SK-N-SH (cell line): ENCODE data around the gene CDC42. TPM values are rescaled to one million over a fixed set of nuclear protein-coding genes. Genes with fewer than 3 reads are reported as not detected.

Experiments used
- CTCF ChIA-PET: fragments of 300-600, 350-600 bp; formaldehyde crosslinking; extraction: SDS; loops from one replicate; lab custom pipeline; 2021; lab: Yijun Ruan, JAX
- POLR2A ChIA-PET: fragments of 350-600 bp; sonication (Branson Sonifier 250); formaldehyde crosslinking; extraction: SDS; loops from one replicate; lab custom pipeline; 2020; ENCODE audit warnings: antibody characterized with exemption, inconsistent platforms; lab: Yijun Ruan, JAX
- DNase-seq: peaks from one replicate; pipeline ENCODE4 v3.0.0; 2012
- H2AFZ ChIP-seq: fragments of 200-600 bp; sonication (generic); 2 replicates; pipeline ENCODE4 v1.8.1; 2016; ENCODE audit warnings: antibody characterized with exemption, mild to moderate bottlenecking, low read depth
- H3F3A ChIP-seq: fragments of 200-600 bp; sonication (generic); replicated peaks from 2 replicates; pipeline ENCODE3; 2016; ENCODE audit warnings: antibody characterized with exemption, mild to moderate bottlenecking; ENCODE audit not compliant: insufficient read depth
- H3K27ac ChIP-seq, 2 experiments: fragments of 200-500 bp in 1 of 2; fragments of 200-600 bp in 1 of 2; sonication (Bioruptor generic) in 1 of 2; sonication (generic), shearing (Covaris generic) in 1 of 2; 2 replicates each; pipeline versions ENCODE4 v1.5.1 to v1.6.1; 2014 to 2016; ENCODE audit warnings: low read depth in 2 of 2, inconsistent platforms in 1 of 2, low read length in 1 of 2, mild to moderate bottlenecking in 1 of 2, mixed read lengths in 1 of 2
- H3K27me3 ChIP-seq: fragments of 200-600 bp; sonication (generic), shearing (Covaris generic); 2 replicates; pipeline ENCODE4 v1.6.1; 2016; ENCODE audit warnings: mixed run types; ENCODE audit not compliant: insufficient read depth
- H3K36me3 ChIP-seq, 2 experiments: fragments of 200-500 bp in 1 of 2; fragments of 200-600 bp in 1 of 2; sonication (Bioruptor generic) in 1 of 2; sonication (generic) in 1 of 2; replicated peaks in 1 of 2; 2 replicates each; pipeline versions ENCODE3 to v1.5.1; 2014 to 2016; ENCODE audit warnings: low read length in 1 of 2, mild to moderate bottlenecking in 1 of 2; ENCODE audit not compliant: insufficient read depth in 2 of 2, control insufficient read depth in 1 of 2
- H3K4me1 ChIP-seq, 2 experiments: fragments of 200-500 bp in 1 of 2; fragments of 200-600 bp in 1 of 2; sonication (Bioruptor generic) in 1 of 2; sonication (generic), shearing (Covaris generic) in 1 of 2; 2 replicates each; pipeline versions ENCODE4 v1.5.1 to v1.6.1; 2014 to 2016; ENCODE audit warnings: low read depth in 1 of 2, low read length in 1 of 2, mixed run types in 1 of 2; ENCODE audit not compliant: insufficient read depth in 2 of 2, control insufficient read depth in 1 of 2
- H3K4me2 ChIP-seq: fragments of 200-600 bp; sonication (generic), shearing (Covaris generic); 2 replicates; pipeline ENCODE4 v1.6.1; 2017; ENCODE audit warnings: mixed run types
- H3K4me3 ChIP-seq, 2 experiments: fragments of 200-500 bp in 1 of 2; fragments of 200-600 bp in 1 of 2; sonication (Bioruptor generic) in 1 of 2; sonication (generic), shearing (Covaris generic) in 1 of 2; 2 replicates each; pipeline versions ENCODE4 v1.5.1 to v1.8.1; 2014 to 2016; ENCODE audit warnings: low read depth in 2 of 2, inconsistent platforms in 1 of 2, low read length in 1 of 2, mild to moderate bottlenecking in 1 of 2, mixed read lengths in 1 of 2, moderate library complexity in 1 of 2
- H3K79me2 ChIP-seq: fragments of 200-600 bp; sonication (generic); 2 replicates; pipeline ENCODE4 v1.8.1; 2017; ENCODE audit warnings: mild to moderate bottlenecking; ENCODE audit not compliant: insufficient read depth
- H3K9ac ChIP-seq: fragments of 200-600 bp; sonication (generic); 2 replicates; pipeline ENCODE4 v1.6.1; 2017; ENCODE audit warnings: mixed run types
- H3K9me2 ChIP-seq: fragments of 200-600 bp; sonication (generic); 2 replicates; pipeline ENCODE4 v1.6.1; 2017; ENCODE audit warnings: mixed run types
- H3K9me3 ChIP-seq: fragments of 200-600 bp; sonication (generic); 2 replicates; pipeline ENCODE4 v1.6.1; 2017; ENCODE audit warnings: mixed run types, mild to moderate bottlenecking, moderate library complexity
- H4K20me1 ChIP-seq: fragments of 200-600 bp; sonication (generic); 2 replicates; pipeline ENCODE4 v1.6.1; 2017; ENCODE audit warnings: mild to moderate bottlenecking, mixed run types; ENCODE audit not compliant: insufficient read depth
- EP300 ChIP-seq, 2 experiments: IDR thresholded peaks; 2 replicates each; pipeline versions ENCODE4 v1.4.0 to v1.6.1; 2012; ENCODE audit warnings: borderline replicate concordance in 1 of 2, low read depth in 1 of 2, low read length in 1 of 2
- FOXM1 ChIP-seq: IDR thresholded peaks from 2 replicates; pipeline ENCODE4 v1.4.0; 2012; ENCODE audit warnings: low read depth, mild to moderate bottlenecking
- MXI1 ChIP-seq: IDR thresholded peaks from 2 replicates; pipeline ENCODE4 v1.6.1; 2012; ENCODE audit warnings: mild to moderate bottlenecking, low read depth, low read length, improper control_type of control experiment
- NFIC ChIP-seq: IDR thresholded peaks from 2 replicates; pipeline ENCODE4 v1.4.0; 2012; ENCODE audit warnings: borderline replicate concordance
- NRF1 ChIP-seq: IDR thresholded peaks from 2 replicates; pipeline ENCODE4 v1.6.1; 2012; ENCODE audit warnings: low read depth, mild to moderate bottlenecking, low read length
- RCOR1 ChIP-seq: fragments of 150-350 bp; IDR thresholded peaks from 2 replicates; pipeline ENCODE4 v1.6.1; 2017; ENCODE audit warnings: antibody characterized with exemption, low read length
- WGBS: methylation state at CpG from one replicate; pipeline ENCODE4 v1.1.6; 2017; ENCODE audit warnings: low lambda C conversion rate; 5-methylcytosine and 5-hydroxymethylcytosine counted together
- polyA plus RNA-seq, 3 experiments: library from polyadenylated mRNA; depleted of rRNA; stranded (reverse); fragments of >200 nt; gene quantifications; 2 replicates each; pipeline ENCODE4 v1.2.3, GENCODE V29; 2012
- TF ChIP-seq, protein P1 (sequence below): fragments of 150-350 bp; IDR thresholded peaks from 2 replicates; pipeline ENCODE4 v1.6.1; 2017; ENCODE audit warnings: antibody characterized with exemption, low read length, low read depth, borderline replicate concordance
- TF ChIP-seq, protein P2 (sequence below): IDR thresholded peaks from 2 replicates; pipeline ENCODE4 v1.4.0; 2012; ENCODE audit warnings: low read depth, borderline replicate concordance
- TF ChIP-seq, protein P3 (sequence below): fragments of 150-350 bp; IDR thresholded peaks from 2 replicates; pipeline ENCODE4 v1.6.1; 2016; ENCODE audit warnings: mild to moderate bottlenecking, low read depth, low read length
- TF ChIP-seq, protein P4 (sequence below): fragments of 200-600 bp; sonication (generic); IDR thresholded peaks from 2 replicates; pipeline ENCODE4 v1.6.1; 2017; ENCODE audit warnings: antibody characterized with exemption, mild to moderate bottlenecking, moderate library complexity
- TF ChIP-seq, protein P5 (sequence below): IDR thresholded peaks from 2 replicates; pipeline ENCODE4 v1.4.0; 2012; ENCODE audit warnings: low read depth
- TF ChIP-seq, protein P6 (sequence below): IDR thresholded peaks from 2 replicates; pipeline ENCODE4 v1.6.1; 2012; ENCODE audit warnings: mild to moderate bottlenecking, low read depth, low read length, moderate library complexity

Gene CDC42
- polyA plus RNA-seq, 1 of the 3 experiments (the other 2 are of a cell fraction) = 113 TPM

DNA sequence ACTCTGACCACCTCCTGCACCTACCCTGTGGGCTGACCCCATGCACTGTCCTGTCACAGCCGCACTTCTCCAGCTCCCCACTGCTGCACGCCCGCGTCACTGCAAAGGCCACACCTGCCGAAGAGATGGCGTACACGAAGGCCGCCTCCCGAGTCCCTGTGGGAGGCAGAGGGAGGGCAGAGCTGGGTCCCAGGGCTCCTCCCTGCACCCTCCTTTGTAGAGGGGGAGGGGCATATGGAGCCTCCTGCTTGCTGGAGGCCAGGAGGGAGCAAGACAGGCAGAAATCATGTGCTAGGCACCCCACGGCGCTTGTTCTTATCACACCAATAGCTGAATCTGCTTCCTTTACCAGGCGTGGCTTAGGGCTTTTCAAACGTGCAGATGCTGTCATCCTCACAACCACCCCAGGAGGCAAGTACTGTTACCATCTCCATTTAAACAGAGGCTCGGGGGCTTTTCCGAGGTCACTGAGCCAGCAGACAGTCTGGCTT is 69.0 kb downstream of the CDC42 start:
- Histone ChIP-seq H3K4me2 (no peak overlapping the region), H3K27me3 (no peaks in the 10 kb centered on the region), H3K27ac (peak overlapping the region in 1 of 2 experiments; percentile 74; a peak in 2 of 4 replicates), H2AFZ (no peak overlapping the region), H3K9me3 (no peaks in the 10 kb centered on the region), H3F3A (no peaks in the 10 kb centered on the region), H3K4me3 (no peak overlapping the region), H3K79me2 (peaks cover 5% of the 10 kb centered on the region; the same call in 1 of the 2 replicates), H3K4me1 (peaks cover 0 to 40% of the 10 kb centered on the region in 2 experiments; a peak in 1 of 4 replicates), H4K20me1 (peaks cover 66% of the 10 kb centered on the region), H3K9ac (no peak overlapping the region), H3K9me2 (no peaks in the 10 kb centered on the region), H3K36me3 (peaks cover 3 to 10% of the 10 kb centered on the region in 2 experiments)
- ChIA-PET CTCF (interaction anchor here (0.6 to 4.0 kb wide), 8 partner anchors 9 to 520 kb away, joined by 3 to 34 read pairs (median 4); no protein-coding TSS in a partner anchor), POLR2A (interaction anchor here (1.0 kb wide), 1 partner anchor 292 kb away, joined by 3 read pairs; no protein-coding TSS in a partner anchor)
- 90% methylated on average over 9 of the region's 15 CpGs for WGBS
- peak; percentile 81 for DNase-seq
- TF ChIP-seq MXI1 (peak; percentile 41; the same call in 1 of the 2 replicates), EP300 (IDR thresholded peaks at IDR 0.05; ENCODE audit: borderline replicate concordance in 1 of 2, low read depth in 1 of 2, low read length in 1 of 2) (0 out of 4 replicates have a peak, but pooled peaks of 1 of the 2 experiments have one; percentile 17), NRF1 (no peak), FOXM1 (no peak), RCOR1 (no peak)
- TF ChIP-seq, protein P1, sequence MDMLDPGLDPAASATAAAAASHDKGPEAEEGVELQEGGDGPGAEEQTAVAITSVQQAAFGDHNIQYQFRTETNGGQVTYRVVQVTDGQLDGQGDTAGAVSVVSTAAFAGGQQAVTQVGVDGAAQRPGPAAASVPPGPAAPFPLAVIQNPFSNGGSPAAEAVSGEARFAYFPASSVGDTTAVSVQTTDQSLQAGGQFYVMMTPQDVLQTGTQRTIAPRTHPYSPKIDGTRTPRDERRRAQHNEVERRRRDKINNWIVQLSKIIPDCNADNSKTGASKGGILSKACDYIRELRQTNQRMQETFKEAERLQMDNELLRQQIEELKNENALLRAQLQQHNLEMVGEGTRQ = no peak
- TF ChIP-seq, protein P2, sequence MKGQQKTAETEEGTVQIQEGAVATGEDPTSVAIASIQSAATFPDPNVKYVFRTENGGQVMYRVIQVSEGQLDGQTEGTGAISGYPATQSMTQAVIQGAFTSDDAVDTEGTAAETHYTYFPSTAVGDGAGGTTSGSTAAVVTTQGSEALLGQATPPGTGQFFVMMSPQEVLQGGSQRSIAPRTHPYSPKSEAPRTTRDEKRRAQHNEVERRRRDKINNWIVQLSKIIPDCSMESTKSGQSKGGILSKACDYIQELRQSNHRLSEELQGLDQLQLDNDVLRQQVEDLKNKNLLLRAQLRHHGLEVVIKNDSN = no peak

DNA sequence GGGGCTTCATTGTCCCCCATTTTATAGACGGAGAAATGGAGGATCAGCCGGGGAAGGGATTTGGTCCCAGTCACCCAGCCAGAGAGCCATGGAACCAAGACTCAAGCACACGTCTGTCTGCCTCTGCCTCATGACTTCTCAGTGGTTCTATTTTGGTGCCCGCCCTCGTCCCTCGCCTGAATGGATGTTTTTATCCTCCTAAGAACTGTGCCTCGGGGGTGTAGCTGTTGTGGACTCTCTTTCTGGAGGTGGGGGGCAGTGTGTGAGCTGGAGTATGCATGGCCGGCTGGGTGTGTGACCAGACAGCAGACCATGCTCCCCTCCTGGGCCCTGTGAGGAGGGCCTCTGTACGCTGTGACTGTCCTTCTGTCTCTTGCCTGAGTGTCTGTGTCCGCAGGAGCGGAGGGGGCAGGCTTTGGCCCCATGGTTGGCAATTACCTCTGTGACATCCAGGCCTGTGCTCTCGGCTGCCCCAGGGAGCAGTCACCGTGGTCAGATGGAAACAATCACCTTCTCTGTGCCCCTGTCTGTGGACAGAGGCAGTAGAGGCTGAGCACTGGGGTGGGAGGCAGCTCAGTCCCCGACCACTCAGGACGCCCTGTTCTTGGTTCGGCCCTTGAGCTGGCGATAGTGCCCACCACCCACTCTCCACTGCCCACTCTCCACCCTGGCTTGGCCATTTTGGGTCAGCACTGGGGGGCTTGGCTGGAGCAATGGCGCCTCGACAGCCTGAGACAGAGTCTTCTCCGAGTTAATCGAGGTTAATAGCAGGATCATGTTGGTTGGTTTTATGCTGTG is 70.0 kb downstream of the CDC42 start:
- WGBS = 96% methylated on average over 11 of the region's 21 CpGs

More for the DNA sequence above, 70.0 kb downstream of the CDC42 start:
- Histone ChIP-seq H3K9ac (no peak overlapping the region), H3K36me3 (peaks cover 3 to 10% of the 10 kb centered on the region in 2 experiments), H3K9me2 (no peaks in the 10 kb centered on the region), H4K20me1 (peaks cover 56% of the 10 kb centered on the region), H3K27ac (peak overlapping the region in 1 of 2 experiments; percentile 74; a peak in 2 of 4 replicates), H3K9me3 (no peaks in the 10 kb centered on the region), H3K4me3 (no peak overlapping the region), H3K27me3 (no peaks in the 10 kb centered on the region), H3K79me2 (no peaks in the 10 kb centered on the region), H3K4me1 (peaks cover 0 to 34% of the 10 kb centered on the region in 2 experiments; a peak in 1 of 4 replicates), H3K4me2 (no peak overlapping the region), H3F3A (no peaks in the 10 kb centered on the region), H2AFZ (no peak overlapping the region)
- POLR2A ChIA-PET = no interaction called here
- TF ChIP-seq, protein P3, sequence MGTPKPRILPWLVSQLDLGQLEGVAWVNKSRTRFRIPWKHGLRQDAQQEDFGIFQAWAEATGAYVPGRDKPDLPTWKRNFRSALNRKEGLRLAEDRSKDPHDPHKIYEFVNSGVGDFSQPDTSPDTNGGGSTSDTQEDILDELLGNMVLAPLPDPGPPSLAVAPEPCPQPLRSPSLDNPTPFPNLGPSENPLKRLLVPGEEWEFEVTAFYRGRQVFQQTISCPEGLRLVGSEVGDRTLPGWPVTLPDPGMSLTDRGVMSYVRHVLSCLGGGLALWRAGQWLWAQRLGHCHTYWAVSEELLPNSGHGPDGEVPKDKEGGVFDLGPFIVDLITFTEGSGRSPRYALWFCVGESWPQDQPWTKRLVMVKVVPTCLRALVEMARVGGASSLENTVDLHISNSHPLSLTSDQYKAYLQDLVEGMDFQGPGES = no peak
- TF ChIP-seq, protein P4, sequence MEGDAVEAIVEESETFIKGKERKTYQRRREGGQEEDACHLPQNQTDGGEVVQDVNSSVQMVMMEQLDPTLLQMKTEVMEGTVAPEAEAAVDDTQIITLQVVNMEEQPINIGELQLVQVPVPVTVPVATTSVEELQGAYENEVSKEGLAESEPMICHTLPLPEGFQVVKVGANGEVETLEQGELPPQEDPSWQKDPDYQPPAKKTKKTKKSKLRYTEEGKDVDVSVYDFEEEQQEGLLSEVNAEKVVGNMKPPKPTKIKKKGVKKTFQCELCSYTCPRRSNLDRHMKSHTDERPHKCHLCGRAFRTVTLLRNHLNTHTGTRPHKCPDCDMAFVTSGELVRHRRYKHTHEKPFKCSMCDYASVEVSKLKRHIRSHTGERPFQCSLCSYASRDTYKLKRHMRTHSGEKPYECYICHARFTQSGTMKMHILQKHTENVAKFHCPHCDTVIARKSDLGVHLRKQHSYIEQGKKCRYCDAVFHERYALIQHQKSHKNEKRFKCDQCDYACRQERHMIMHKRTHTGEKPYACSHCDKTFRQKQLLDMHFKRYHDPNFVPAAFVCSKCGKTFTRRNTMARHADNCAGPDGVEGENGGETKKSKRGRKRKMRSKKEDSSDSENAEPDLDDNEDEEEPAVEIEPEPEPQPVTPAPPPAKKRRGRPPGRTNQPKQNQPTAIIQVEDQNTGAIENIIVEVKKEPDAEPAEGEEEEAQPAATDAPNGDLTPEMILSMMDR = no peak
- TF ChIP-seq NFIC (no peak), NRF1 (no peak)
- TF ChIP-seq, protein P5, sequence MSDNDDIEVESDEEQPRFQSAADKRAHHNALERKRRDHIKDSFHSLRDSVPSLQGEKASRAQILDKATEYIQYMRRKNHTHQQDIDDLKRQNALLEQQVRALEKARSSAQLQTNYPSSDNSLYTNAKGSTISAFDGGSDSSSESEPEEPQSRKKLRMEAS = no peak
- TF ChIP-seq, protein P6, sequence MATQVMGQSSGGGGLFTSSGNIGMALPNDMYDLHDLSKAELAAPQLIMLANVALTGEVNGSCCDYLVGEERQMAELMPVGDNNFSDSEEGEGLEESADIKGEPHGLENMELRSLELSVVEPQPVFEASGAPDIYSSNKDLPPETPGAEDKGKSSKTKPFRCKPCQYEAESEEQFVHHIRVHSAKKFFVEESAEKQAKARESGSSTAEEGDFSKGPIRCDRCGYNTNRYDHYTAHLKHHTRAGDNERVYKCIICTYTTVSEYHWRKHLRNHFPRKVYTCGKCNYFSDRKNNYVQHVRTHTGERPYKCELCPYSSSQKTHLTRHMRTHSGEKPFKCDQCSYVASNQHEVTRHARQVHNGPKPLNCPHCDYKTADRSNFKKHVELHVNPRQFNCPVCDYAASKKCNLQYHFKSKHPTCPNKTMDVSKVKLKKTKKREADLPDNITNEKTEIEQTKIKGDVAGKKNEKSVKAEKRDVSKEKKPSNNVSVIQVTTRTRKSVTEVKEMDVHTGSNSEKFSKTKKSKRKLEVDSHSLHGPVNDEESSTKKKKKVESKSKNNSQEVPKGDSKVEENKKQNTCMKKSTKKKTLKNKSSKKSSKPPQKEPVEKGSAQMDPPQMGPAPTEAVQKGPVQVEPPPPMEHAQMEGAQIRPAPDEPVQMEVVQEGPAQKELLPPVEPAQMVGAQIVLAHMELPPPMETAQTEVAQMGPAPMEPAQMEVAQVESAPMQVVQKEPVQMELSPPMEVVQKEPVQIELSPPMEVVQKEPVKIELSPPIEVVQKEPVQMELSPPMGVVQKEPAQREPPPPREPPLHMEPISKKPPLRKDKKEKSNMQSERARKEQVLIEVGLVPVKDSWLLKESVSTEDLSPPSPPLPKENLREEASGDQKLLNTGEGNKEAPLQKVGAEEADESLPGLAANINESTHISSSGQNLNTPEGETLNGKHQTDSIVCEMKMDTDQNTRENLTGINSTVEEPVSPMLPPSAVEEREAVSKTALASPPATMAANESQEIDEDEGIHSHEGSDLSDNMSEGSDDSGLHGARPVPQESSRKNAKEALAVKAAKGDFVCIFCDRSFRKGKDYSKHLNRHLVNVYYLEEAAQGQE = no peak
- DNase-seq = peak; percentile 69
- CTCF ChIA-PET = interaction anchor here (0.6 to 4.0 kb wide), 9 partner anchors 10 to 519 kb away, joined by 3 to 34 read pairs (median 4); no protein-coding TSS in a partner anchor
